Stimulated activated naive CD8-positive, alpha-beta T cell treated with anti-CD3 and anti-CD28 coated beads, Interleukin-15, amount 100 ng/mL, for 72 hours (primary cell): ENCODE measurements around the gene ICAM1.

Experiments
- ATAC-seq: fragments of 150-1000 bp; cut with Tn5 transposase; 2 replicates; pipeline ENCODE4 v1.10.0; 2021; ENCODE audit warnings: mild to moderate bottlenecking, moderate library complexity
- DNase-seq, 2 donors: peaks; one replicate each; pipeline ENCODE4 v3.0.0; 2021 to 2022
- H3K27ac Mint-ChIP-seq, 2 donors: one replicate each; pipeline ENCODE4 v1.8.0; 2022; ENCODE audit warnings: mild to moderate bottlenecking in 2 of 2, mixed read lengths in 2 of 2, moderate library complexity in 2 of 2
- H3K27me3 Mint-ChIP-seq: one replicate; pipeline ENCODE4 v1.8.0; 2022; ENCODE audit warnings: mixed read lengths
- H3K4me1 Mint-ChIP-seq: one replicate; pipeline ENCODE4 v1.8.0; 2022; ENCODE audit warnings: mild to moderate bottlenecking, mixed read lengths
- H3K4me3 Mint-ChIP-seq, 2 donors: one replicate each; pipeline ENCODE4 v1.8.0; 2022; ENCODE audit warnings: mild to moderate bottlenecking in 2 of 2, mixed read lengths in 2 of 2, moderate library complexity in 1 of 2
- H3K9me3 Mint-ChIP-seq, 2 donors: one replicate each; pipeline ENCODE4 v1.8.0; 2022; ENCODE audit warnings: mixed read lengths in 2 of 2

The ICAM1 gene

DNA sequence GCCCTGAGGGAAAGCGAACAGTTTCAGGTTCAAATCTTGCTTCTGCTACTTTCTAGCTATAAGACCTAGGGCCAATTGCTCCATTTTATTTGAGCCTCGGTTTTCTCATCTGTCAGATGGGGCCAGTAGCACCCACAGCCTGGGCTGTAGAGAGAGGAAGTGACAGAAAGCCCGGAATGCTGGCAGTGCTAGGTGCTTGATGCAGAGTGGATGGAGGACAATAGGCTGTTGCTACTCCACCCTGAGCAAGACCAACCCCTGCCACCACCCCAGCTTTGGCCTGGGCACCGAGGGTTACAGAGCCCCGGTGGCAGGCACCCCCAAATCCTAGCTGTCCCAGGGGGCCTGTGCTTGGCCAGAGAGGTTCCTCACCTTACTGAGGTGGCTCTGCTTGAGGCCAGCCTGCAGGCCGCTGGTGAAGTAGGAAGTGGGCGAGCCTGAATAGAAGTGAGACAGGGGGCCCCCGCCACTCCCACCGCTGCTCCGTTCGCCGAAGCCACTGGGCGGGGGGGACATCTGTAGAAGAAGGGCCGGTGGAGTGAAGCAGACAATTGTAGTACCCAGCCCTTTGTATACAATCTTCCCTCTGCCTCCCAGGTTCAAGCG lies 47.0 kb downstream of the ICAM1 start:
- Mint-ChIP-seq H3K4me1 (peaks cover 29% of the 10 kb centered on the region), H3K4me3 (no peak overlapping the region), H3K27ac (peak overlapping the region in 1 of 2 donors; percentile 4)

GRCh38 chr19:10318807-10319682 lies 48.1 kb downstream of the ICAM1 start:
- Mint-ChIP-seq H3K4me3 (no peak overlapping the region), H3K9me3 (no peaks in the 10 kb centered on the region), H3K4me1 (peaks cover 29% of the 10 kb centered on the region), H3K27me3 (no peaks in the 10 kb centered on the region), H3K27ac (no peak overlapping the region)
- DNase-seq = no peak
- no peak for ATAC-seq

More for the DNA sequence above, 47.0 kb downstream of the ICAM1 start:
- ATAC-seq = no peak
- no peak for DNase-seq
- Mint-ChIP-seq H3K27me3 (no peaks in the 10 kb centered on the region), H3K9me3 (no peaks in the 10 kb centered on the region)

DNA sequence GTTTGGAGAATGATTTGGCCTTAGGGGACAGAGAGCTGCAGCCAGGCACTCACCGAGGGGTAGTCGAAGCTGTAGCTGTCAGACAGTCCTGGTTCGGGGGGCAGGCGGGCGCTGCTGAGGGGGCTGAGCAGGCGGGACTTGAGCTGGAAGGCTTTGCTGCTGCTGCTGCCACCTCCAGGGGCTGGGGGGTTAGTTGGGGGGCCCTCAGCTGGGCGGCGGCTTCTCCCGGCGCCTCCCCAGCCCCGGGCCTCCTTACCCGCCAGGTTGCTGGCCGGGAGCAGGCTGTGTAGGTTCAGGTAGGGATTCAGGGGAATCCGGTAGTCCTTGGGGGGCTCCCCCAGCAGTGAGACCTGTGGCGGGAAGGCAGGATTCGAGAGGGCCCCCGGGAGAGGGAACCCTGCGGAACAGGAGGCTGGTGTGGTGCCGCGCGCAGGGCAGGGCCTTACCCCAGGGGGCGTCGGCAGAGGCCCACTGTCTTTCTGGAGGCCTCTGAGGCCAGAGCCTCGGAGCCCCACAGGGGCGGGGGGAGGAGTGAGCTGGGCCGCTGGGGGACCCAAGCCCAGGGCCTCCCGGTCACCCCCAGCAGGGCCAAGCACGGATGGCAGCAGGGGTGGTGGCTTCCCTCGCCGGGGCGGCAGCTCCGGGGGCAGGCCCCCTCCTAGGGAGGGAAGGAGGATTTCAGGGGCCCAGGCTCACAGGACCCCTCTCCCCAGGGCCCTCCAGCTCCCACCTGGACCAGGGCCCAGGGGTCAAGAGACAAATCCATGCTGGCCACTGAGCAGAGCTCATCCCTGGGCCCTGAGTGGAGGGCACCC lies 49.9 kb downstream of the ICAM1 start:
- H3K9me3 Mint-ChIP-seq = no peaks in the 10 kb centered on the region
- no peak overlapping the region for H3K4me3 Mint-ChIP-seq
- H3K4me1 Mint-ChIP-seq = peaks cover 13% of the 10 kb centered on the region
- ATAC-seq = peak; percentile 41
- no peak for DNase-seq
- no peaks in the 10 kb centered on the region for H3K27me3 Mint-ChIP-seq
- peak overlapping the region; percentile 25 to 48 for H3K27ac Mint-ChIP-seq

DNA sequence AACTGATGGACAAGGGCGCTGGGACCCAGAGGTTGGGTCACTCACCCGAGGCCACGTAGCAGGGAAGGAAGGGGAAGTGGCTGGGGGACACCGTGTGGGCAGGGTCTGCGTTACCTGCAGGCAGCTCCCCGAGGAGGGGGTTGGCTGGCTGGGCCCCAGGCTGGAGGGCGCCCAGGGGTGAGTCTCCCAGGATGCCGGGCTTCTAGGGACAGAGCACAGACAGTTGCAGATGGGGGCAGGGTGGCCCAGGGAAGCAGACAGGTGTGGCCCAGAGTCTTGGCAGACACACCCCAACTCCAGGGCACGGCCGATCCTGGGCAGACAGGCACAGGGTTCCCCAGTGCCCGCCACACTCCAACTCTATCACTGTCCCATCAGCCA lies 50.5 kb downstream of the ICAM1 start:
- no peak overlapping the region for H3K27ac Mint-ChIP-seq
- H3K27me3 Mint-ChIP-seq = no peaks in the 10 kb centered on the region
- peak; percentile 21 for ATAC-seq
- H3K9me3 Mint-ChIP-seq = no peaks in the 10 kb centered on the region
- no peak overlapping the region for H3K4me3 Mint-ChIP-seq
- no peak for DNase-seq
- H3K4me1 Mint-ChIP-seq = peaks cover 7% of the 10 kb centered on the region

DNA sequence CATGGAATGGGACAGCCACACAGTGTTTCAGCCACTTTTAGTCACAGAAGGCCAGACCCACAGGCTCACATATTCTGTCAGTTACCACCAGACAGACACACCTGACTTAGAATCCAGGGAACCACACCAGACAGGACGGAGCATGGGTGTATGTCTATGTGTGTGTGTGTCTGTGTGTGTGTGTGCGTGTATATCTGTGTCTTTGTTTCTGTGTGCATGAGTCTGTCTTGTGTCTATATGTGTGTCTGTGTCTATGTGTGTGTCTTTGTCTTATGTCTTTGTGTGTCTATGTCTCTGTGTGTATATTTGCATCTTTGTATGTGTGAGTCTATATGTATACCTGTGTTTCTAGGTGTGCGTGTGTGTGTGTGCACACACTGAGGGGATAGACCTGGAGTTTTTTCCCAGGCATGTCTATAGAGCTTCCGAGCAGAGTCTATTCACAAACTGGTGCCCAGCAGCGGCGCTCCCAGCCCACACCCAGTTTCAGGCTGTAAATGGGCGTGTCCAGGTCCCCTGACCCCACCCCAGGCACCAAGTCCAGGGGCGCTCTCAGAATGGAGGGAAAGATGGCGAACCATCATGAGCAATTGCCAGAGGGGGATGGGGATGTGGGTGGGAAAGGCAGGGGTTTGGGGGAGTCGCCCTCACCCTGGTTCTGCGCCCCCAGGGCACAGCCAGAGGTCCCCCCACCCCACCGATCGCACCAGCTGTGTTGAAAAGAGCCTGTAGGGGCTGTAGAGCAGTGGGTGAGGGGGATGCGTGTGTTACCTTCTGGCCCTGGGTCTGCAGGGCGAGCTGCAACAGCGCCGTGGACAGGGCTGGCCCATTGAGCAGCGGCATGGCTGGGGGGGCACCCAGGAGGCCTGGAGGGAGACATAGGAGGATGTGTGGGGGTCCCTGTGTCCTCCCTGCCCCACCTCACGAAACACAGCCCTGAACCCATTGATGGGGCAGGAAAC lies 51.2 kb downstream of the ICAM1 start:
- ATAC-seq = no peak
- H3K9me3 Mint-ChIP-seq = no peaks in the 10 kb centered on the region
- no peak for DNase-seq
- H3K27me3 Mint-ChIP-seq = no peaks in the 10 kb centered on the region
- H3K4me3 Mint-ChIP-seq = no peak overlapping the region
- no peaks in the 10 kb centered on the region for H3K4me1 Mint-ChIP-seq
- no peak overlapping the region for H3K27ac Mint-ChIP-seq

DNA sequence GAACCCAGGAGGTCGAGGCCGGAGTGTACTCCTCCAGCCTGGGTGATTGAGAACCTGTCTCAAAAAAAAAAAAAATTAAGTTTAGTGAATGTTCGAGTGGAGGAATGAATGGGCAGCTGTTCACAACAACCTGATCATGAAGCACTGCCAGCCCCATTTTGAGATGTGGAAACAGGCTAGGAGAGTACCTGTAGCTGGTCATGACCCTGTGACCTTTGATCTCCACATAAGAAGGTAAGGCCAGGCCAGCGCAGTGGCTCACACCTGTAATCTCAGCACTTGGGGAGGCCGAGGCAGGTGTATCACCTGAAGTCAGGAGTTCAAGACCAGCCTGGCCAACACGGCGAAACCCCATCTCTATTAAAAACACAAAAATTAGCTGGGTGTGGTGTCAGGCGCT lies 54.8 kb downstream of the ICAM1 start:
- Mint-ChIP-seq H3K27me3 (no peaks in the 10 kb centered on the region), H3K27ac (peak overlapping the region in 1 of 2 donors; percentile 95), H3K9me3 (no peaks in the 10 kb centered on the region), H3K4me1 (peaks cover 9% of the 10 kb centered on the region), H3K4me3 (no peak overlapping the region)
- ATAC-seq (no peak), DNase-seq (no peak)

- Mint-ChIP-seq H3K27ac (peak overlapping the region in 1 of 2 donors; percentile 69), H3K4me3 (no peak overlapping the region), H3K9me3 (no peaks in the 10 kb centered on the region), H3K27me3 (no peaks in the 10 kb centered on the region), H3K4me1 (peaks cover 22% of the 10 kb centered on the region)
- ATAC-seq (no peak), DNase-seq (no peak)
Observed at GRCh38 chr19:10327793-10328192, 56.9 kb downstream of the ICAM1 start.

DNA sequence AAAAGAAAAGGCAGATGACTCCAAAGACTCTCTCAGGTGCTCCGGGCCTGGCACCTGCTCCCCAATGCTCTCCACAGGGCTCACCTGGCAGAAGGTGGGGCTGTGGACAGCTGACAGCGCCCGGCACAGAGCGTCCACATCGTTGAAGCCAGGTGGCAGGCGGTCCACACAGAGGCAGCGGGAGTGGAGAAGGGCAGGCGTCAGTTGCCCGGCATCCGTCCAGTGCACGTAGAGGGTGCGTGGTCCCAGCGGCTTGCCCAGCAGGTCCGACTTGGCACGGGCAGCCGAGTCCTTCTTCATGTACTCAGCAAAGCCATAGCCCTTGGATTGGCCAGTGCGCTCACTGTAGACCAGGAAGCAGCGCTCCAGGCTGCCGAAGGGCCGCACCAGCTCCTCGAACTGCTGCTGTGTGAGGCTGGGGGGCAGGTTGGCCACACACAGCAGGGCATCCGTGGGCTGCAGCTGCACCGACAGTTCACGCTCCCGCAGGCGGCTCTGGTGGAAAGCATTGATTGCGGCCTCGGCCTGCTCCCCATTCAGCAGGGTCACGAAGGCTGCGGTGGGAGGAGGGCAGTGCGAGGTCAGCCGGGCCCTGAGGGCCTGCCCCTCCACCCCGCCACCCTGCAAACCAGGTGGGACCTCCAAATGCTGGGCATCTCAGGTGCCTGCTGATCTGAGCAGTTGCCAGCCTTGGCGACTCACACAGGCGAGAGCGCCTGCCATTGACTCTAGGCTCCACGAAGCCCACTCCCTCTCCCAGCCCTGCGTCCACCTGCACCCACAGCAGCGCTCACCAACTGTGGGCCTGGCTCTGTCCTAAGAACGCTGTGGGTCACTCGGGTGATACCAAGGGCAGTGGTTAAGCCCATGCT lies 57.9 kb downstream of the ICAM1 start:
- no peak for ATAC-seq
- no peak for DNase-seq
- peaks cover 31% of the 10 kb centered on the region for H3K4me1 Mint-ChIP-seq
- no peak overlapping the region for H3K4me3 Mint-ChIP-seq
- no peaks in the 10 kb centered on the region for H3K27me3 Mint-ChIP-seq
- no peak overlapping the region for H3K27ac Mint-ChIP-seq
- H3K9me3 Mint-ChIP-seq = no peaks in the 10 kb centered on the region

- H3K4me1 Mint-ChIP-seq = peaks cover 39% of the 10 kb centered on the region
- H3K4me3 Mint-ChIP-seq = no peak overlapping the region
- H3K27me3 Mint-ChIP-seq = no peaks in the 10 kb centered on the region
- peak overlapping the region; percentile 19 to 77 for H3K27ac Mint-ChIP-seq
- DNase-seq (no peak), ATAC-seq (no peak)
- no peaks in the 10 kb centered on the region for H3K9me3 Mint-ChIP-seq
Observed at GRCh38 chr19:10329555-10329954, 58.6 kb downstream of the ICAM1 start.

- no peaks in the 10 kb centered on the region for H3K27me3 Mint-ChIP-seq
- ATAC-seq (peak; percentile 5), DNase-seq (no peak)
- H3K27ac Mint-ChIP-seq = peak overlapping the region; percentile 97
- H3K9me3 Mint-ChIP-seq = no peaks in the 10 kb centered on the region
- peaks cover 65% of the 10 kb centered on the region for H3K4me1 Mint-ChIP-seq
- peak overlapping the region; percentile 88 to 92 for H3K4me3 Mint-ChIP-seq
Observed at GRCh38 chr19:10332158-10332964, 61.4 kb downstream of the ICAM1 start.

GRCh38 chr19:10332965-10333757 lies 62.2 kb downstream of the ICAM1 start, which contains the start of gene RAVER1:
Gene RAVER1, minus strand, starts transcription at chr19:10333529. Its CDS starts 22 bp downstream, at chr19:10333507.
- Mint-ChIP-seq H3K27me3 (no peaks in the 10 kb centered on the region), H3K4me3 (peak within 1 kb of the TSS; percentile 88 to 92), H3K9me3 (no peaks in the 10 kb centered on the region), H3K4me1 (peaks cover 73% of the 10 kb centered on the region), H3K27ac (peak within 1 kb of the TSS; percentile 97)
- DNase-seq (peak; percentile 96 to 97), ATAC-seq (peak; percentile 97)

DNA sequence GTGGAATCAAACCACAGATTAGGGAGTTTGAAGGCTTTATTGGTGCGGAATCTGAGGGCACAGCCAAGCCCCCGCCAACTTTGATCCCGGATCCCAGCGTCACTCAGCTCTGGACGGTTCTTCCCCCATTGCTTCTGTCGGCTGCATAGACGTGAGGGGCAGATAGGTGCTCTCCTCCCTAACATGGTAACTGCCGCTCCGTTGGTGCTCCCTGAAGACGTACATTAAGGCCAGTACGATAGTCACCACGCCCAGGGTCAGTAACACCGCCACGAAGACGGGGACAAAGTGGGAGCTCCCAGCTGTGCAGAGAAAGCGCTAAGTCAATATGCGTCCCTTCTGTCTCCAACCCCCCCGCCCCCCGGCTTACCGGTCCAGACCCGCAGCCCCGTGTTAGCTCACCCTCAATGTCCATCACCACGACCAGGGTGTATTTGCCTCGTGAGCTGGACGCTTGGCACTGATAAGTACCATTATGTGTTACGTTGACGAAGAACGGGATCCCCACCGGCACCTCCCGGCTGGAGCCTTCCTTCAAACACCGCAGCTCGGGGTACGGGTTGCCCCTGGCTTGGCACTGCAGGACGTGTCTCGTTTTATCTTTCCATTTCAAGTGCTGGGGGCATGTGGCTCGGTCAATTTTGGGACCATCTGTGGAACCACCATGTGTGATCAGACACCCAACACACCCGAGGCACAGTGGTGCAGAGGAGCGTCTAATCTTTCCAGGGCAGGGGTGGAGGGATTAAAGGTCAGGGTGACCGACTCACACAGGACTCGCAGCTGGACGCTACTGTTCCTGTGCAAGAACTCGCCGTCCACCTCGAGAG lies 63.1 kb downstream of the ICAM1 start:
- H3K9me3 Mint-ChIP-seq = no peaks in the 10 kb centered on the region
- DNase-seq (no peak), ATAC-seq (peak; percentile 26)
- peak overlapping the region; percentile 88 to 92 for H3K4me3 Mint-ChIP-seq
- peaks cover 81% of the 10 kb centered on the region for H3K4me1 Mint-ChIP-seq
- H3K27me3 Mint-ChIP-seq = no peaks in the 10 kb centered on the region
- H3K27ac Mint-ChIP-seq = peak overlapping the region in 1 of 2 donors; percentile 97
